Keratinocyte (primary cell): Measurements from ENCODE around the gene ADCY7. TPM values are rescaled to one million over a fixed set of nuclear protein-coding genes. Genes with fewer than 3 reads are reported as not detected.

Experiments used
- DNase-seq: peaks from one replicate; pipeline ENCODE4 v3.0.0-alpha.2; 2011; ENCODE audit warnings: low read depth, missing footprints, low spot score
- FAIRE-seq: peaks from 2 replicates; lab custom pipeline; 2011; peaks lifted over from hg19 to GRCh38; lab: Jason Lieb, UNC
- H2AFZ ChIP-seq: 2 replicates; pipeline ENCODE4 v1.6.0; 2012; ENCODE audit warnings: low read length, control low read depth, inconsistent platforms; ENCODE audit not compliant: control insufficient read depth
- H3K27ac ChIP-seq: 2 replicates; pipeline ENCODE4 v1.5.1; 2011; ENCODE audit warnings: low read length; ENCODE audit not compliant: control insufficient read depth, insufficient read depth
- H3K27me3 ChIP-seq: 3 replicates; pipeline ENCODE4 v1.6.0; 2011; ENCODE audit warnings: low read length; ENCODE audit not compliant: control insufficient read depth, insufficient read depth; ENCODE audit errors: extremely low read depth
- H3K36me3 ChIP-seq, 2 experiments: 2 replicates in 1 of 2; 3 replicates in 1 of 2; pipeline ENCODE4 v1.5.1; 2011; ENCODE audit warnings: low read length in 2 of 2, mild to moderate bottlenecking in 1 of 2; ENCODE audit not compliant: control insufficient read depth in 2 of 2, insufficient read depth in 2 of 2; ENCODE audit errors: extremely low read depth in 1 of 2
- H3K4me1 ChIP-seq: 3 replicates; pipeline ENCODE4 v1.5.1; 2011; ENCODE audit warnings: low read length; ENCODE audit not compliant: control insufficient read depth, insufficient read depth; ENCODE audit errors: extremely low read depth
- H3K4me2 ChIP-seq: 3 replicates; pipeline ENCODE4 v1.6.0; 2011; ENCODE audit warnings: low read depth, low read length; ENCODE audit not compliant: control insufficient read depth, insufficient read depth; ENCODE audit errors: extremely low read depth
- H3K4me3 ChIP-seq, 3 experiments: fragments of 200-600 bp in 1 of 3; sonication (generic) in 1 of 3; 2 replicates in 2 of 3; 3 replicates in 1 of 3; pipeline ENCODE4 v1.5.1; 2011 to 2016; ENCODE audit warnings: low read length in 3 of 3, mild to moderate bottlenecking in 3 of 3, control low read depth in 2 of 3, inconsistent platforms in 1 of 3, low read depth in 1 of 3, mixed read lengths in 1 of 3, mixed run types in 1 of 3, moderate library complexity in 1 of 3; ENCODE audit not compliant: control insufficient read depth in 2 of 3, insufficient read depth in 2 of 3; ENCODE audit errors: extremely low read depth in 1 of 3
- H3K79me2 ChIP-seq: 2 replicates; pipeline ENCODE4 v1.6.0; 2012; ENCODE audit warnings: low read length; ENCODE audit not compliant: control insufficient read depth, insufficient read depth
- H3K9ac ChIP-seq: 3 replicates; pipeline ENCODE4 v1.6.0; 2011; ENCODE audit warnings: low read length; ENCODE audit not compliant: control insufficient read depth, insufficient read depth; ENCODE audit errors: extremely low read depth
- H3K9me1 ChIP-seq: 3 replicates; pipeline ENCODE4 v1.6.0; 2011; ENCODE audit warnings: low read length; ENCODE audit not compliant: control insufficient read depth, insufficient read depth; ENCODE audit errors: extremely low read depth
- H3K9me3 ChIP-seq: 2 replicates; pipeline ENCODE4 v1.5.1; 2012; ENCODE audit warnings: low read depth, low read length; ENCODE audit not compliant: control insufficient read depth
- H4K20me1 ChIP-seq: 3 replicates; pipeline ENCODE4 v1.6.0; 2011; ENCODE audit warnings: low read length; ENCODE audit not compliant: control insufficient read depth, insufficient read depth; ENCODE audit errors: extremely low read depth
- CTCF ChIP-seq, 3 experiments: IDR thresholded peaks in 1 of 3; conservative IDR thresholded peaks in 1 of 3; optimal IDR thresholded peaks in 1 of 3; 2 replicates in 2 of 3; 3 replicates in 1 of 3; pipeline versions ENCODE3 to v1.5.1; 2011; ENCODE audit warnings: low read length in 3 of 3, mild to moderate bottlenecking in 3 of 3, moderate library complexity in 2 of 3, control low read depth in 1 of 3, inconsistent platforms in 1 of 3; ENCODE audit not compliant: insufficient read depth in 2 of 3; ENCODE audit errors: extremely low read depth in 1 of 3
- EZH2 ChIP-seq: IDR thresholded peaks from one replicate; pipeline ENCODE4 v1.6.1; 2012; ENCODE audit warnings: inconsistent platforms, mild to moderate bottlenecking, low read length, moderate library complexity
- dilution Hi-C: fragments of 300-500 bp; cut with MboI; formaldehyde crosslinking; loops from one replicate; pipeline ENCODE4 v1.7.0; 2020; ENCODE audit warnings: low sequenced_read_pairs; ENCODE audit not compliant: extremely low pct_ligation_motif_present
- polyA plus RNA-seq, 5 experiments: library from polyadenylated mRNA; depleted of rRNA in 3 of 5; stranded (reverse) in 3 of 5; stranded (forward) in 1 of 5; unstranded in 1 of 5; fragments of >200 nt; gene quantifications; 1 replicate in 1 of 5; 2 replicates in 3 of 5; 3 replicates in 1 of 5; pipeline versions ENCODE4 v1.2.1 to v1.2.3, GENCODE V29; 2011 to 2012; ENCODE audit warnings: missing spikeins in 2 of 5, low read depth in 1 of 5, low replicate concordance in 1 of 5

Gene ADCY7
- polyA plus RNA-seq, 1 donor (not counting 4 experiments of a cell fraction or from before 2014, with no cell fraction given): 5.1 TPM

GRCh38 chr16:50351116-50351515, 84.8 kb downstream of the ADCY7 start:
- FAIRE-seq: no peak
- no peaks in the 10 kb centered on the region for H3K27me3 ChIP-seq
- peaks cover 6 to 8% of the 10 kb centered on the region in 2 experiments for H3K36me3 ChIP-seq
- no peaks in the 10 kb centered on the region for H4K20me1 ChIP-seq
- H3K4me2 ChIP-seq: no peak overlapping the region
- H3K4me3 ChIP-seq: no peak overlapping the region
- no peaks in the 10 kb centered on the region for H3K9me1 ChIP-seq
- dilution Hi-C loops: no loop called here
- H3K4me1 ChIP-seq: no peaks in the 10 kb centered on the region
- H3K27ac ChIP-seq: no peak overlapping the region
- H3K9me3 ChIP-seq: no peaks in the 10 kb centered on the region
- TF ChIP-seq EZH2 (no peak), CTCF (optimal IDR thresholded peaks at IDR 0.05 in 1 of 3, IDR thresholded peaks at IDR 0.05 in 1 of 3, conservative IDR thresholded peaks at IDR 0.05 in 1 of 3; ENCODE audit: extremely low read depth in 1 of 3, insufficient read depth in 2 of 3, low read length in 3 of 3) (no peak)
- H3K79me2 ChIP-seq: peaks cover 7% of the 10 kb centered on the region
- DNase-seq: no peak
- H2AFZ ChIP-seq: no peak overlapping the region
- H3K9ac ChIP-seq: no peak overlapping the region

GRCh38 chr16:50351952-50352351, 85.6 kb downstream of the ADCY7 start:
- Histone ChIP-seq H3K79me2 (peaks cover 8% of the 10 kb centered on the region), H4K20me1 (no peaks in the 10 kb centered on the region), H3K9me3 (no peaks in the 10 kb centered on the region), H3K36me3 (peaks cover 6 to 8% of the 10 kb centered on the region in 2 experiments), H2AFZ (no peak overlapping the region), H3K9me1 (no peaks in the 10 kb centered on the region), H3K27me3 (no peaks in the 10 kb centered on the region), H3K9ac (no peak overlapping the region), H3K4me3 (no peak overlapping the region), H3K27ac (no peak overlapping the region), H3K4me1 (no peaks in the 10 kb centered on the region), H3K4me2 (no peak overlapping the region)
- no peak for DNase-seq
- dilution Hi-C loops: no loop called here
- TF ChIP-seq EZH2 (no peak), CTCF (optimal IDR thresholded peaks at IDR 0.05 in 1 of 3, IDR thresholded peaks at IDR 0.05 in 1 of 3, conservative IDR thresholded peaks at IDR 0.05 in 1 of 3; ENCODE audit: extremely low read depth in 1 of 3, insufficient read depth in 2 of 3, low read length in 3 of 3) (no peak)
- FAIRE-seq: no peak
